ENCODE measurements around the gene ABO.
"Not testable (repeated sequence)": the region's sequence is repeated elsewhere in the genome, so short reads cannot be mapped to it uniquely, and the experiment has no call there.

ABO gene

GRCh38 chr9:133235549-133236222 is 39.3 kb downstream of the ABO start:
- FAIRE-seq (no peak), DNase-seq (ENCODE audit: insufficient read length, low spot score) (no peak)

GRCh38 chr9:133234577-133235322 is 40.3 kb downstream of the ABO start:
- FAIRE-seq = no peak
- no peak for DNase-seq (ENCODE audit: insufficient read length, low spot score)
- TF ChIP-seq POLR2A (IDR thresholded peaks at IDR 0.05; ENCODE audit: low read depth, low read length) = no peak

More at GRCh38 chr9:133235549-133236222, 39.3 kb downstream of the ABO start:
- no peak for TF ChIP-seq POLR2A (IDR thresholded peaks at IDR 0.05; ENCODE audit: low read depth, low read length)

GRCh38 chr9:133233681-133234432 is 41.1 kb downstream of the ABO start:
- no peak for TF ChIP-seq POLR2A (IDR thresholded peaks at IDR 0.05; ENCODE audit: low read depth, low read length)
- no peak for FAIRE-seq
- DNase-seq (ENCODE audit: insufficient read length, low spot score) = no peak

GRCh38 chr9:133231934-133232568 is 43.0 kb downstream of the ABO start:
- DNase-seq (ENCODE audit: insufficient read length, low spot score); FAIRE-seq: not testable (repeated sequence)

GRCh38 chr9:133230514-133230913 is 44.5 kb downstream of the ABO start:
- not testable (repeated sequence) for FAIRE-seq; DNase-seq (ENCODE audit: insufficient read length, low spot score)

GRCh38 chr9:133230093-133230492 is 44.9 kb downstream of the ABO start:
- FAIRE-seq (no peak), DNase-seq (ENCODE audit: insufficient read length, low spot score) (no peak)
- no peak for TF ChIP-seq POLR2A (IDR thresholded peaks at IDR 0.05; ENCODE audit: low read depth, low read length)

- FAIRE-seq; DNase-seq (ENCODE audit: insufficient read length, low spot score): not testable (repeated sequence)
These were observed 46.4 kb downstream of the ABO start for GRCh38 chr9:133228474-133229193.

GRCh38 chr9:133227996-133228395 is 47.0 kb downstream of the ABO start:
- FAIRE-seq; DNase-seq (ENCODE audit: insufficient read length, low spot score): not testable (repeated sequence)

GRCh38 chr9:133227242-133227860 is 47.6 kb downstream of the ABO start:
- DNase-seq (ENCODE audit: insufficient read length, low spot score) (no peak), FAIRE-seq (no peak)
- TF ChIP-seq POLR2A (IDR thresholded peaks at IDR 0.05; ENCODE audit: low read depth, low read length) = no peak

GRCh38 chr9:133226219-133227171 is 48.5 kb downstream of the ABO start:
- no peak for FAIRE-seq
- no peak for TF ChIP-seq POLR2A (IDR thresholded peaks at IDR 0.05; ENCODE audit: low read depth, low read length)
- no peak for DNase-seq (ENCODE audit: insufficient read length, low spot score)

GRCh38 chr9:133225171-133226011 is 49.6 kb downstream of the ABO start:
- TF ChIP-seq POLR2A (IDR thresholded peaks at IDR 0.05; ENCODE audit: low read depth, low read length) = no peak
- no peak for DNase-seq (ENCODE audit: insufficient read length, low spot score)
- no peak for FAIRE-seq
